H9 (cell line): Measurements from ENCODE around the gene CADPS. TPM values are rescaled to one million over a fixed set of nuclear protein-coding genes. Genes with fewer than 3 reads are reported as not detected.
A peak's percentile ranks its signal among the peaks of the same experiment; 100 is the strongest.

ENCODE experiments used
- DNase-seq: peaks from one replicate; pipeline ENCODE4 v3.0.0-alpha.2; 2017
- H2AFZ ChIP-seq: one replicate; pipeline ENCODE4 v1.6.1; 2013; ENCODE audit warnings: mild to moderate bottlenecking, low read length, control low read depth, moderate library complexity
- H2AK5ac ChIP-seq: 2 replicates; pipeline ENCODE4 v1.6.1; 2013; ENCODE audit warnings: low read length, control low read depth, mixed read lengths; ENCODE audit not compliant: insufficient read length
- H2BK120ac ChIP-seq: one replicate; pipeline ENCODE4 v1.6.1; 2013; ENCODE audit warnings: low read depth, mild to moderate bottlenecking, low read length, control low read depth, inconsistent platforms; ENCODE audit not compliant: poor library complexity, severe bottlenecking
- H2BK12ac ChIP-seq: 2 replicates; pipeline ENCODE4 v1.6.1; 2013; ENCODE audit warnings: low read length, control low read depth, mixed read lengths, low read depth; ENCODE audit not compliant: insufficient read length
- H2BK15ac ChIP-seq: 2 replicates; pipeline ENCODE4 v1.6.1; 2013; ENCODE audit warnings: low read depth, low read length, control low read depth
- H2BK20ac ChIP-seq: one replicate; pipeline ENCODE4 v1.6.1; 2013; ENCODE audit warnings: low read depth, mild to moderate bottlenecking, low read length, control low read depth, inconsistent platforms; ENCODE audit not compliant: poor library complexity, severe bottlenecking
- H2BK5ac ChIP-seq: 2 replicates; pipeline ENCODE4 v1.6.1; 2013; ENCODE audit warnings: low read length, control low read depth, mixed read lengths; ENCODE audit not compliant: insufficient read length
- H3K14ac ChIP-seq: 2 replicates; pipeline ENCODE4 v1.6.1; 2013; ENCODE audit warnings: low read length, control low read depth; ENCODE audit not compliant: insufficient read depth
- H3K18ac ChIP-seq: 2 replicates; pipeline ENCODE4 v1.6.1; 2013; ENCODE audit warnings: low read depth, mild to moderate bottlenecking, mixed read lengths, low read length, control low read depth; ENCODE audit not compliant: insufficient read length
- H3K23ac ChIP-seq: 2 replicates; pipeline ENCODE4 v1.6.1; 2013; ENCODE audit warnings: low read length, control low read depth, mixed read lengths, low read depth; ENCODE audit not compliant: insufficient read length
- H3K23me2 ChIP-seq: 2 replicates; pipeline ENCODE4 v1.6.1; 2013; ENCODE audit warnings: low read depth, mild to moderate bottlenecking, mixed read lengths, low read length, control low read depth; ENCODE audit not compliant: insufficient read length, poor library complexity, severe bottlenecking
- H3K27ac ChIP-seq: 2 replicates; pipeline ENCODE4 v1.5.1; 2013; ENCODE audit warnings: low read length, control low read depth, mixed read lengths, low read depth; ENCODE audit not compliant: insufficient read length
- H3K27me3 ChIP-seq: 2 replicates; pipeline ENCODE4 v1.6.1; 2013; ENCODE audit warnings: low read length, control low read depth, inconsistent platforms; ENCODE audit not compliant: insufficient read depth
- H3K4ac ChIP-seq: 2 replicates; pipeline ENCODE4 v1.6.1; 2013; ENCODE audit warnings: low read depth, mild to moderate bottlenecking, control low read depth, inconsistent platforms, low read length, moderate library complexity
- H3K4me1 ChIP-seq: 2 replicates; pipeline ENCODE4 v1.6.1; 2013; ENCODE audit warnings: low read length, control low read depth, inconsistent platforms; ENCODE audit not compliant: insufficient read depth
- H3K4me2 ChIP-seq: 2 replicates; pipeline ENCODE4 v1.6.1; 2013; ENCODE audit warnings: low read length, control low read depth, mixed read lengths; ENCODE audit not compliant: insufficient read length, insufficient read depth
- H3K56ac ChIP-seq: 2 replicates; pipeline ENCODE4 v1.6.1; 2013; ENCODE audit warnings: low read depth, mild to moderate bottlenecking, mixed read lengths, low read length, control low read depth; ENCODE audit not compliant: insufficient read length
- H3K79me1 ChIP-seq: 2 replicates; pipeline ENCODE4 v1.6.1; 2013; ENCODE audit warnings: low read depth, mild to moderate bottlenecking, moderate library complexity, low read length, control low read depth, inconsistent platforms; ENCODE audit not compliant: insufficient read depth, poor library complexity, severe bottlenecking
- H3K79me2 ChIP-seq: 2 replicates; pipeline ENCODE4 v1.6.1; 2013; ENCODE audit warnings: low read length, control low read depth, inconsistent platforms; ENCODE audit not compliant: insufficient read depth
- H3K9ac ChIP-seq: 2 replicates; pipeline ENCODE4 v1.6.1; 2013; ENCODE audit warnings: low read length, control low read depth, mixed read lengths; ENCODE audit not compliant: insufficient read length; ENCODE audit errors: extremely low read depth
- H3K9me3 ChIP-seq: one replicate; pipeline ENCODE4 v1.6.1; 2013; ENCODE audit warnings: low read depth, low read length, inconsistent platforms; ENCODE audit not compliant: control insufficient read depth
- H3T11ph ChIP-seq: one replicate; pipeline ENCODE4 v1.6.1; 2013; ENCODE audit warnings: mild to moderate bottlenecking, low read length, control low read depth, inconsistent platforms
- H4K20me1 ChIP-seq: one replicate; pipeline ENCODE4 v1.6.1; 2013; ENCODE audit not compliant: control insufficient read depth, insufficient read length, insufficient read depth
- H4K5ac ChIP-seq: 2 replicates; pipeline ENCODE4 v1.6.1; 2013; ENCODE audit warnings: low read depth, mild to moderate bottlenecking, mixed read lengths, low read length, control low read depth; ENCODE audit not compliant: insufficient read length
- H4K8ac ChIP-seq: replicated peaks from 2 replicates; pipeline ENCODE4 v1.6.1; 2013; ENCODE audit warnings: low read length, control low read depth, mixed read lengths, low read depth; ENCODE audit not compliant: insufficient read length
- H4K91ac ChIP-seq: 2 replicates; pipeline ENCODE4 v1.6.1; 2013; ENCODE audit warnings: low read depth, mild to moderate bottlenecking, moderate library complexity, mixed read lengths, low read length, control low read depth; ENCODE audit not compliant: insufficient read length
- H3K27ac Mint-ChIP-seq, 3 experiments: 2 replicates in 2 of 3; 3 replicates in 1 of 3; pipeline ENCODE4 v1.8.0; 2020 to 2021; ENCODE audit warnings: mixed read lengths in 3 of 3, mild to moderate bottlenecking in 1 of 3, moderate library complexity in 1 of 3
- H3K27me3 Mint-ChIP-seq: 2 replicates; pipeline ENCODE4 v1.8.0; 2021; ENCODE audit warnings: low read depth, mild to moderate bottlenecking, moderate library complexity, mixed read lengths
- H3K36me3 Mint-ChIP-seq, 3 experiments: 2 replicates in 2 of 3; 3 replicates in 1 of 3; pipeline ENCODE4 v1.8.0; 2020 to 2021; ENCODE audit warnings: low read depth in 3 of 3, mixed read lengths in 3 of 3; ENCODE audit not compliant: insufficient read depth in 1 of 3
- H3K4me1 Mint-ChIP-seq, 2 experiments: 2 replicates each; pipeline ENCODE4 v1.8.0; 2020; ENCODE audit warnings: mixed read lengths in 2 of 2
- H3K4me3 Mint-ChIP-seq, 2 experiments: 2 replicates in 1 of 2; 3 replicates in 1 of 2; pipeline ENCODE4 v1.8.0; 2020 to 2021; ENCODE audit warnings: mild to moderate bottlenecking in 2 of 2, mixed read lengths in 2 of 2, moderate library complexity in 1 of 2
- H3K9me3 Mint-ChIP-seq, 2 experiments: 2 replicates in 1 of 2; 3 replicates in 1 of 2; pipeline ENCODE4 v1.8.0; 2020; ENCODE audit warnings: mild to moderate bottlenecking in 2 of 2, mixed read lengths in 2 of 2, moderate library complexity in 1 of 2
- CTCF ChIP-seq: fragments of 200-600 bp; sonication (generic); conservative IDR thresholded peaks from 3 replicates; pipeline ENCODE4 v1.8.0; 2021; ENCODE audit warnings: antibody characterized with exemption, mild to moderate bottlenecking
- WGBS: extraction: QIAGEN DNeasy Blood & Tissue Kit; methylation state at CpG from one replicate; pipeline ENCODE4 v1.1.7; 2013; ENCODE audit warnings: missing lambda C conversion rate, low lambda C conversion rate, mixed read lengths; ENCODE audit not compliant: insufficient read length; ENCODE audit errors: extremely low coverage; 5-methylcytosine and 5-hydroxymethylcytosine counted together
- total RNA-seq: library from RNA; stranded (reverse); gene quantifications from 2 replicates; pipeline ENCODE4 v1.2.1, GENCODE V29; 2021

The CADPS gene
- total RNA-seq, 1 experiment from 2014 or later = 6.6 TPM

DNA sequence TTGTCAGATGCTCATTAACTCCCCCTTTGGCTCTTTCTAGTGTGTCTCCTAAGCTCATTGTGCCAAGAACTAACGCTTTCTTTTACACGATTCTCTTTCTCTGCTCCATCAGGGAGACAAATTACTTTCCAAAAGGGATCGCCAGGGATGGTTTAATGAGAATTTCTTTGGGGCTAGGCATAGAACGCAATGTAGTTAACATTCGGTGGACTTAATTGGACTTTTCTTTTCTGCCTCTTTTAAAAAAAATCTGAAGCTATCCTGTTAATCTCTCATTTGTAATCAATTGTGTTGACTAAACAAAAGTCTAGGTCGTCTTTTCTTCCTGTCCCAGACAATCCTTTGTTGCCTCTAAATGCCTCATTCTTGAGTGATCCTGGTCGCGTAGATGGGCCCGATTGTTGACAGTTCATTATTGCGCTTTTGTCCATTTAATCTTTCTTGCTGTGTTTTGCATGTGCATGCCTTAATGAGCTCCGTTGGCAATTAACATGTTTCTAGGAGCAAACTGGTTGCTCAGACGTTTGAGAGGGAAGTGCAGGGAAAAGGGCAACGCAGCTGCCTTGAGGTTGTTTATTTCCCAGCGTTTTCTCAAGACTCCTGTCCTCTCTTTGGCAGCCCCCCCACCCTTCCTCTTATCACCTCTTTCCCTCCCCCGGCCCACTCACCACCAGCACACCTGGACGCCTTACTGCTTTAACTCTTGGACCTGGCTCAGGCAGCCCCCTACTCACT is 509.7 kb downstream of the CADPS start:
- Histone ChIP-seq H3K4ac (no peak overlapping the region), H2BK15ac (no peak overlapping the region), H2AK5ac (no peak overlapping the region), H3K18ac (no peak overlapping the region), H3K14ac (no peak overlapping the region), H3K56ac (no peak overlapping the region), H3K79me2 (no peaks in the 10 kb centered on the region), H2BK20ac (no peak overlapping the region), H3K4me1 (no peaks in the 10 kb centered on the region; the same call in 1 of the 2 replicates), H2BK5ac (no peak overlapping the region), H3K79me1 (no peaks in the 10 kb centered on the region), H3K27ac (no peak overlapping the region), H3K23me2 (peaks cover 9% of the 10 kb centered on the region), H4K5ac (no peak overlapping the region), H3K9ac (no peak overlapping the region), H3K4me2 (peak overlapping the region; percentile 83), H4K91ac (no peak overlapping the region), H4K20me1 (no peaks in the 10 kb centered on the region), H2AFZ (no peak overlapping the region), H4K8ac (no peak overlapping the region), H3K9me3 (no peaks in the 10 kb centered on the region), H3T11ph (no peak overlapping the region), H3K23ac (no peak overlapping the region), H3K27me3 (peaks cover 58% of the 10 kb centered on the region), H2BK12ac (no peak overlapping the region), H2BK120ac (no peak overlapping the region)
- Mint-ChIP-seq H3K36me3 (no peaks in the 10 kb centered on the region; a peak in 1 of 7 replicates), H3K27ac (peak overlapping the region in 1 of 3 experiments; percentile 13; a peak in 1 of 7 replicates), H3K9me3 (peaks cover under 1 to 4% of the 10 kb centered on the region in 2 experiments; a peak in 2 of 5 replicates), H3K4me1 (peaks cover 53 to 61% of the 10 kb centered on the region in 2 experiments), H3K27me3 (peaks cover 83% of the 10 kb centered on the region), H3K4me3 (peak overlapping the region; percentile 33 to 58)
- WGBS = no CpG with 5 or more reads among the region's 16 CpGs
- DNase-seq = peak; percentile 29
- no peak for TF ChIP-seq CTCF
